ENCODE data around the gene CRYGN.

Gene CRYGN

DNA sequence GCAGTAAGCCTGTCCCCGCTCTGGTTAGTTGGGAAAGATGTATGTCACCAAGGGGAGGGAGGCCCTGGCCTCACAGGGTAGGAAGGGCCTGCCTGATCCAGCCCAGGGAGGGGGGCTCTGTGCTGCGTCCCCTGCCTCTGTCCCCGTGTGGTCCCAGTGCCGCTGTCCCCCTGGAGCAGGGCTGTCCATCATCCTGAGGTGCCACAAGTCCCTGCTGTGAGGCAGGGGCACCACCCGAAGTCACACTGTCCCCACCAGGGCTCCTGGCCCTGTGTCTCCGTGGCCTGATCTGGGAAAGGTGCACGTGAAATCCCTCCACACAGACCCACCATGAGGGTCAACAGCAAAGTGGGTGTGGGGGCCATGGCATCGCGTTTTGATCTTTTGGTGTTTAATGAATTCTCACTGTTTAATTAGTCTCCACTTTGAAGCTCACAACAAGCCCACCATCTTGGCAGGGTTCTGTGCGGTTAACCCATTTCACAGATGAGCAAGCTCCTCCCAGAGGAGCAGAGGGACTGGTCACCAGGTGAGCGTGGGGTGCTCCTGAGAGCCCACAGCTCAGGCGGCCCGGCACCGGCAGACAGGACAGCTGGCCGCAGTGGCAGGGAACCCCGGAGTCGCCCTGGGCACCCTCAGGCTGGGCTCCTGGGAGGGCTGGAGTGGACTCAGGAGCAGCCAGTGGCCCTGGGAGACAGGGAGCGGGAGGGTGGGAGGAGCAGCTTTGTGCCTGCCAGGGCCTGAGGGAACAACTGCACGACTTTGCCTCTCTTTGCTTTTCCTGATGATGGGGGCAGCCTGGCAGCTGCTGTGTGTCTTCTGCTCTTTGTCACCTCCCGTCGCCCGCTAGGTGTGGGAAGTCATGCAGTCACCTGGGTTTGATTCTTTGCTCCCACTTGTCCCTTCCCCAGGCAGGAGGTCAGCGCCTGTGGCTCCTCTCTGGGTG, 12.0 kb upstream of the CRYGN start:
- no peak overlapping the region for H3K4me3 Mint-ChIP-seq
- no peaks in the 10 kb centered on the region for H3K27me3 Mint-ChIP-seq
- peaks cover 5% of the 10 kb centered on the region for H3K4me1 Mint-ChIP-seq
- H3K27ac Mint-ChIP-seq: no peak overlapping the region
- no peaks in the 10 kb centered on the region for H3K36me3 Mint-ChIP-seq
- no peaks in the 10 kb centered on the region for H3K9me3 Mint-ChIP-seq

DNA sequence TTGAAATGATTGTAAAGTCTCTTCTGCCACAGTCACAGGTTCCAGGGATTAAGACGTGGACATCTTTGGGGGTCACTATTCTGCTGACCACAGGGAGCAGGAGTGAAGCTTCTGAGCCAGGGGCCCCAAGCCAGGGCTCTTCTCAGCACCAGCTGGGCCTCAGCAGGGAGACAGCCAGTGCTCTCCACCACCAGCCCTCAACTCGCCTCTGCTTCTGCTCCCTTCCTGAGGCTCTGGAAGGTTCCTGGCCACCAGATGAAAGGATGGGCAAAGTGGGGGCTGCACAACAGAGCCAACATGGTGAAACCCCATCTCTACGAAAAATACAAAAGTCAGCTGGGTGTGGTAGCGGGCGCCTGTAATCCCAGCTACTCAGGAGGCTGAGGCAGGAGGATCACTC, 11.2 kb upstream of the CRYGN start:
- Mint-ChIP-seq H3K27me3 (no peaks in the 10 kb centered on the region), H3K4me1 (peaks cover 5% of the 10 kb centered on the region), H3K36me3 (no peaks in the 10 kb centered on the region), H3K27ac (no peak overlapping the region), H3K9me3 (no peaks in the 10 kb centered on the region), H3K4me3 (no peak overlapping the region)

DNA sequence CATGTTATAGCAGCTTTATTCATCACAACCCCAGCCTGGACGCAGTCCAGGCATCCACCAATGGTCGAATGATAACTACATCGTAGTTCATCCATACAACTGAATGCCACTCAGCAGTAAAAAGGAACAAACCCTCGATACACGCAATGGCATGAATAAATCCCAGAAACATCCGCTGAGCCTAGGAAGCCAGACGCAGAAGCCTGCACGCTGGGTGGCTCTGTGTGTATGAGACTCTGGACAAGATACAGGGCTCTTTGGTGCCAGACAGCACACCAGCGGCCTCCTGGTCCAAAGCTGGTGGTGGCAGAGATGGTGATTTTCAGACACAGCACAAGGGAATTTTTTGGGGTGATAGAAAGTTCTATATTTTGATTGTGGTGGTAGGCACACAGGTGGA, 10.0 kb upstream of the CRYGN start:
- H3K27ac Mint-ChIP-seq: no peak overlapping the region

DNA sequence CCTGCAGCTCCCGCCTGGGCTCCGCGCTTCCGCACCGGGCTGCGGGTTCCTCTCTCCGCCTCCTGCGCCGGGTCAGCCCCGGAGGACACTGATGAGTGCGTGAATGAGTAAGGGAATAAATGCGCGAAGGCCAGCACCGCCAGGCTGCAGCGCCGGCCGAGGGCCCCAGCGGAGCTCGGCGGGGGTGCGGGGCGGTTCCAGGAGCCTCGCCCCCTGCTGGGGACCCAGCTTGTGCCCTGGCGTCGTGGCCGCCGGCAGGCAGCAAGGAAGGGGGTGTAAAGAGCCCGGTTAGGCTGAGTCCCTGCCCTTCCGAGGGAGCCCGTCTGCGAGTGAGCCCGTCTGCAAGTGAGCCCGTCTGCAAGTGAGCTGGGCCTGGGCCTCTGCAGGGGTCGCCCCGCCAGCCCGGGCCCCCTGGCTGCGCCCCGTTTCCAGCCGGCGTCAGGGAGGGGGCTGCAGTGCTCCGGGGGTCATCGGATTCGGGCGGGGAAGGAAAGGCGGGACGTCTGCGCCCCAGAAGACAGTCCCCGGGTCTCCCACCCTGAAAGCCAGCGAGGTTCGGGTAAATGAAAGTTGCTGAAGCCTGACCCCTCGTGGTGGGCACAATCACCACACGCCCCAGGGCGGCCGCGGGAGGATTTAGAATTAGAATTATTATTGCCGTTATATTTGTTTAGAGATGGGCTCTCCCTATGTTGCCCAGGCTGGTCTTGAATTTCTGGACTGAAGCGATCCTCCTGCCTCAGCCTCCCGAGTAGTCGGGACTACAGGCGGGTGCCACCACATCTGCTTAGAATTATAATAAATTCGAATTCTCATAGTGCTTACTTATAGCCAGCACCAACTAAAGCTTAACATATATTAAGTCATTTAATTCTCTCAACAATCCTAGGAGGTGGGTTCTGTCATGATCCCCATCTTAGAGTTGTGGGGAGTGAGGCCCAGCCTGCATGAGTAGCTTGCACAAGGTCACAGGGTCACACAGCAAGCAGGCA, 8.6 kb upstream of the CRYGN start:
- peaks cover 14% of the 10 kb centered on the region for H3K4me1 Mint-ChIP-seq
- H3K4me3 Mint-ChIP-seq: peak overlapping the region; percentile 71
- H3K9me3 Mint-ChIP-seq: no peaks in the 10 kb centered on the region
- no peak overlapping the region for H3K27ac Mint-ChIP-seq
- H3K27me3 Mint-ChIP-seq: no peaks in the 10 kb centered on the region
- H3K36me3 Mint-ChIP-seq: no peaks in the 10 kb centered on the region

More for the DNA sequence above, 10.0 kb upstream of the CRYGN start:
- H3K9me3 Mint-ChIP-seq: no peaks in the 10 kb centered on the region
- H3K4me1 Mint-ChIP-seq: peaks cover 6% of the 10 kb centered on the region
- no peaks in the 10 kb centered on the region for H3K36me3 Mint-ChIP-seq
- no peaks in the 10 kb centered on the region for H3K27me3 Mint-ChIP-seq
- H3K4me3 Mint-ChIP-seq: no peak overlapping the region

DNA sequence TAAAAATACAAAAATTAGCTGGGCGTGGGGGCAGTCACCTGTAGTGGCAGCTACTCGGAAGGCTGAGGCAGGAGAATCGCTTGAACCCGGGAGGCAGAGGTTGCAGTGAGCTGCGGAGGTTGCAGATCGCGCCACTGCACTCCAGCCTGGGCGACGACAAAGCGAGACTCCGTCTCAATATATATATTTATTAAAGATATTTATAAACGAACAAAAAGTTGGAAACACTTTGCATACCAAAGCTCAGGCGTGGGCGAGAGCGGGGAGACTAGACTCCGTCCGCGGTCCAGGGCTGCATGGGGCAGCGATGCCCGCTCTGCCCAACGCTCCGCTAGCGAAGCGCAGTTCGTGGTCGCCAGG, 7.9 kb upstream of the CRYGN start:
- Mint-ChIP-seq H3K27ac (no peak overlapping the region), H3K27me3 (no peaks in the 10 kb centered on the region), H3K9me3 (no peaks in the 10 kb centered on the region), H3K4me1 (peaks cover 16% of the 10 kb centered on the region), H3K4me3 (peak overlapping the region; percentile 65), H3K36me3 (no peaks in the 10 kb centered on the region)

DNA sequence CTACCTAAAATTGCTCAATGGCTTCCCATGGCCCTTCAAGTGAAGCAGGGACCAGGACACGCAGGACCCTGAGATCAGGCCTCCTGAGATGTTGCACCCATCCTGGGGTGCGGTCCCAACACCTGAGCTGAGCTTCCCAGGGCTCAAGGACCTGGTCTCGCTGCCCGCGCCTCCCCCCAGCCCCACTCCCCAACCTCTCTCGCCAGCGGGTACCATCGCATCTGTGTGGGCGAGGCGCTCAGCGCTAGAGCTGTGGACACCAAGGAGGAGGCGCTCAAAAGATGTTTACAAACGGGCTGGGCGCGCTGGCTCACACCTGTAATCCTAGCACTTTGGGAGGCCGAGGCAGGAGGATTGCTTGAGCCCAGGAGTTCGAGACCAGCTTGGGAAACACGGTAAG, 7.4 kb upstream of the CRYGN start:
- Mint-ChIP-seq H3K36me3 (no peaks in the 10 kb centered on the region), H3K27me3 (no peaks in the 10 kb centered on the region), H3K4me3 (no peak overlapping the region), H3K4me1 (peaks cover 20% of the 10 kb centered on the region), H3K9me3 (no peaks in the 10 kb centered on the region), H3K27ac (no peak overlapping the region)

DNA sequence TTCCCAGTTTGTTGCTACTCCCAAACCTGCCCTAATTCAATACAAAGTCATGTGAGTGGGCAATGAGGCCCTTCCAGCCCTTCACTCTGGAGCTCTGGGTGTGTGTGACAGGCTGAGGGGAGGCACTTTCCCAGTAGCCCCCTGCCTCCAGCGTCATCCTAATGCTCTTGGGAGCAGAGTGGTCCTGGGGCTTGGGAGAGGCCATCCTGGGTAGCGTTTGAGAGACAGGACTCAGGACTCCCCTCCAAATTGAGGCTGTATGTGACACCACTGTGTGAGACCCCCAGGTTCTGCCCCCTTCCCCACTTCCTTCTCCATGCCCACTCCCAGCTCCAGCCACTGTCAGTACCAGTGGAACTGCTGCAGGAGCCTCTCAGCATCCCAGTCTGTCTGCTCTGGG, 6.5 kb upstream of the CRYGN start:
- no peaks in the 10 kb centered on the region for H3K27me3 Mint-ChIP-seq
- no peaks in the 10 kb centered on the region for H3K9me3 Mint-ChIP-seq
- no peaks in the 10 kb centered on the region for H3K36me3 Mint-ChIP-seq
- peaks cover 28% of the 10 kb centered on the region for H3K4me1 Mint-ChIP-seq
- H3K4me3 Mint-ChIP-seq: no peak overlapping the region
- H3K27ac Mint-ChIP-seq: no peak overlapping the region

DNA sequence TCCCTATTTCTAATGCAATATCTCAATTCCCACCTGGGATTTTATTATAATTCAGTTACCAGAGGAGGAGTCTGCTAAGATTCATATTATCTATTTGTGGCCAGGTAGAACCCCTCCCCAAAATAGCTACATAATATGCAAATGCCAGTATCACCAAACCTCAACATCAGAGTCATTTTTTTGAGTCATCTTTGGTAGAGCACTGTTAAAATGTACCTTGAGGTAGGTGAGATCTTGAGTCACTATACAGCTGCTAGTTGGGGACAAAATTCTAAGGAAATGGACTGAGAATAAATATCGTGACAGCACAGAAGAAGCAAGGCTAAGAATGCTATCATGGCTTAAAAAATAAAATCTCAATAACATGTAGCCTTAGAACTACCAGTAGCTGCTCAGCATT, 4.7 kb upstream of the CRYGN start:
- H3K9me3 Mint-ChIP-seq: no peaks in the 10 kb centered on the region
- H3K4me3 Mint-ChIP-seq: no peak overlapping the region
- no peak overlapping the region for H3K27ac Mint-ChIP-seq
- no peaks in the 10 kb centered on the region for H3K27me3 Mint-ChIP-seq
- H3K36me3 Mint-ChIP-seq: no peaks in the 10 kb centered on the region
- H3K4me1 Mint-ChIP-seq: peaks cover 40% of the 10 kb centered on the region

DNA sequence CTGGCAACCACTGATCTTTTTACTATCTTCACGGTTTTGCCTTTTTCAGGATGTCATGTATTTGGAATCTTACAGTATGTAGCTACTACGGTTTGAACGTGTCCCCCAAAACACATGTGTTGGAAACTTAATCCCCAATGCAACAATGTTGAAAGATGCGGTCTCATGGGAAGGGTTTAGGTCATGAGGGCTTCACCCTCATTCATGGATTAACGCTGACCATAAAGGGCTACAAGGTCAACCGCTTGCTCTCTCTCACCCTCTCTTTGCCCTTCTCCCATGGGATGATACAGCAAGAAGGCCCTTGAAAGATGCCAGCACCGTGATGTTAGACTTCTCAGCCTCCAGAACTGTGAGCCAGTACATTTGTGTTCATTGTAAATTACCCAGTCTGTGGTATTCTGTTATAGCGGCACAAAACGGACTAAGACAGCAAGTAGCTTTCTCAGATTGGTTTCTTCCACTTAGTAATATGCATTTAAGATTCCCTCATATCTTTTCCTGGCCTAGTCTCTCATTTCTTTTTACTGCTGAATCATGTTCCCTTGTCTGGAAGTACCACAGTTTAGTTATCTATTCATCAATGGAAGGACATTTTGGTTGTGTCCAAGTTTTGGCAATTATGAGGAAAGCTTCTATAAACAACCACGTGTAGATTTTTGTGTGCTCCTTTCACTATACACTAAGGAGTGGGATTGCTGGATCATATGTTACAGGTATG, 3.0 kb upstream of the CRYGN start:
- Mint-ChIP-seq H3K27ac (no peak overlapping the region), H3K9me3 (no peaks in the 10 kb centered on the region), H3K4me3 (no peak overlapping the region)

DNA sequence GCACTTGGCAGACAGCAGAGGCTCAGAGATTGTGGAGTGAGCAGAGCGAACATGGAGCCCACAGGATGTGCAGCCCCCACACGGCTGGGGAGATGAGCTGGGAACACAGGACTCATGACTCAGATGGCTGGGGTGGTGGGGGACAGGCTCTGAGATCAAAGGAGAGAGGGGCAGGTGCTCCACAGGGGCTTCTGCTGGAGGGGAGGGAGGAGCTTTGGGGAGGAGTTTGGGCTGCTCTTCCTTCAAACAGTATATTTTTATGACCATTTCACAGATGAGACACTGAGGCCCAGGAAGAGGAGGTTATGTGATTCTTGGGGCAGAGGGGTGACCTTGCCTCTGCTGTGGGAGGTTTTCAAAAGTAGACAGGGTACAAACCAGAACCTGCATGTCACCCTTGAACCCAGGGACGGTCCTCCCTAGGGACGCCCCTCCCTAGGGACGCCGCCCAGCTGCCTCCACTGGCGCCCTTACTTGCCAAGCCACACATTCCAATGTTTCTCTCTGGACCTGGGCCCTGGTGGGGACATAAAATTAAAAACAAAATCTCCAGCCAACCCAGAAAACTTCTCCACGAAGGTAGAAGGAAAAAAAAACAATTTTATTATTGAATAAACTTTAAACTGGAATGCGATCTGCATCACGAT, 981 bp upstream of the CRYGN start:
- Mint-ChIP-seq H3K36me3 (no peaks in the 10 kb centered on the region), H3K27ac (peak overlapping the region; percentile 55), H3K4me1 (peaks cover 36% of the 10 kb centered on the region), H3K9me3 (no peaks in the 10 kb centered on the region), H3K4me3 (no peak overlapping the region), H3K27me3 (no peaks in the 10 kb centered on the region)

More for the DNA sequence above, 3.0 kb upstream of the CRYGN start:
- Mint-ChIP-seq H3K4me1 (peaks cover 36% of the 10 kb centered on the region), H3K27me3 (no peaks in the 10 kb centered on the region), H3K36me3 (no peaks in the 10 kb centered on the region)

DNA sequence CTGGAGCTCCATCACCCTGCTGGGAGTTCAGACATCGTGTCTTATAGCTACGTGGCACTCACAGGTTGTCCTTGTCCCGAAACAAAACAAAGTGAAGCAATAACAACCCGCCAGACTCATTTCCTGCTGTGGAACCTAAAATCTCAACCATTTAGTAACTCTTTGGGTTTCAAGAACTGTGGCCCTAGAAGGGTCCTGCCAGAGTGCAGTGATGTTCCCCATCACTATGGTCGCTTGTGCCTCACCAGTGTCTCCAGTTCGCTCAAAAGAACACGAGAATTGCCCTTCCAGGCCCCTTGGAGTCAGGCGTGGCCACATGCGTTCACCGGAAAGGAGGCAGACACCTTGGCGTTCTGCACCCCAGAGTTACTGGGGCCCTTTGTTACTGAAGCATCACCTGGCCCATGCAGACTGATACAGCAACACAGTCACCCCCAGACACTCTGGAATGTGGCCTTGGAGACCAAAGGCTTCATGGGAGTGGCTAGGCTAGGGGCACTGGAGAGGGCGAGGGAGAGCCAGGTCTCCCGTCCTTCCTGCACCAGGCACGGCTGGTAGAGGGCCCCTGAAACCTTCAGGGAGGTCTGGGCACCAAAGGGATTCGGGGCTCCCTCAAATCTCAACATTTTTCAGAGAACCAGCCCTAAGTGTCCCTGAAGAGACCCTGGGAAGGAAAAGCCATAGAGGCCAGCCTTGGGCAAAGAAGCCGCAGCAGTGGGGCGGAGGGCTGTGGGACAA, 908 bp downstream of the CRYGN start:
- Mint-ChIP-seq H3K36me3 (no peaks in the 10 kb centered on the region), H3K27ac (no peak overlapping the region), H3K4me3 (no peak overlapping the region), H3K27me3 (no peaks in the 10 kb centered on the region), H3K4me1 (peaks cover 27% of the 10 kb centered on the region), H3K9me3 (no peaks in the 10 kb centered on the region)

DNA sequence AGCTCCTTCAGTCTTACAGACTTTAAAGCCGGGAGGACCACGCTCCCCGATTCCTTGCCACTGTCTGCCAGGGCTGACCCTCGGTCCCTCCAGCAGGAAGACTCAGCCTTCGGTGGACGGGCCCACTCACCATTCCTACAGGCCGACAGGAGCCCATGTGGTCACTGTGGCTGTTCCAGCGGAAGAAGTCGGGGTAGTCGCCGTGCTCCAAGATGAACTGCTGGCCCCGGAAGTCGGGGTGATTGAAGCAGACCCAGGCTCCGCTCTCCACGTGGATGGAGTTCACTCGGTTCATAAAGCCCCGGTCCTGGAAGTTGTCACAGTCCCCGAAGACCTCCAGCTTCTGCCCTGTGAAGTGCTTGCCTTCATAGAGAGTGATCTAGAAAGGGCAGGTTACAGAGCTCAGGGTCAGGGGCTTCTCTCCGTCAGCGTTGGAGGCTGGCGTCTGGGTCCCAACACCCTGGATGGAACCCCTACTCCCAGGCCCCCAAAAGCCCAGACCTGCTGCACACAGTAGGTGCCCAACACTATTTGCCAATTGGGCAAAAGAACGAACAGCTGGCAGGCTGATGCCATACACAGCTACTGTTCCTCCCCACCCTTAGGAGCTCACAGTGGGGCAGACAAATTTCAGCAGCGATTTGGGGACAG, 1.9 kb downstream of the CRYGN start:
- Mint-ChIP-seq H3K4me3 (no peak overlapping the region), H3K27me3 (no peaks in the 10 kb centered on the region), H3K27ac (no peak overlapping the region), H3K9me3 (no peaks in the 10 kb centered on the region), H3K4me1 (peaks cover 30% of the 10 kb centered on the region), H3K36me3 (no peaks in the 10 kb centered on the region)

DNA sequence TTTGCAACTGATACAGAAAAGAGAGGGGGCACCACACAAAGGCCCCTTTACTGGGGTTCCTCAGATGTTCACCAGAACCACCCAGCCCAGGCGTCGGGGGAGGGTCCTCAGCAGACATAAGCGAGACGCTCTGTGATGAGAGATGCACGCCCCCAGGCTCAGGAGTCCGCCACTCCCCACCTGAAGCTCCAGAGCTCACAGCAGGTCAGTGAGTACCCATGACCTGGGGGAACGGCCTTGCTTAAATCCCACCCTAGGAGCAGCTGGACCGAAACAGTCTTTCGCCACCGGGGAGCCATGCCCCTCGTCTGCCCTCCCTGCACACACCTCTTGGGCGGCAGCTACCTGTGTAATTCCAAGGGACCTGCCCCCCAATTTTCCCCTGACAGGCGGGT, 2.8 kb downstream of the CRYGN start:
- Mint-ChIP-seq H3K9me3 (no peaks in the 10 kb centered on the region), H3K4me1 (peaks cover 30% of the 10 kb centered on the region), H3K36me3 (no peaks in the 10 kb centered on the region), H3K27ac (no peak overlapping the region), H3K27me3 (no peaks in the 10 kb centered on the region), H3K4me3 (no peak overlapping the region)

Measured in activated naive CD4-positive, alpha-beta T cell treated with anti-CD3 and anti-CD28 coated beads, Interleukin-2, amount 50 U/mL, for 24 hours (primary cell).